ENCODE results near the gene DMC1. TPM values are rescaled to one million over a fixed set of nuclear protein-coding genes. Genes with fewer than 3 reads are reported as not detected.

DMC1 gene
- total RNA-seq, 1 experiment from 2014 or later: 6.8 TPM

- Mint-ChIP-seq H3K4me1 (peaks cover 3 to 6% of the 10 kb centered on the region in 2 experiments; a peak in 3 of 4 replicates), H3K4me3 (no peak overlapping the region), H3K27me3 (ENCODE audit: low read depth) (no peaks in the 10 kb centered on the region), H3K27ac (no peak overlapping the region; a peak in 2 of 7 replicates), H3K36me3 (ENCODE audit: insufficient read depth in 1 of 3, low read depth in 3 of 3) (0 out of 7 replicates have a peak, but pooled peaks cover 0 to 3% (median 0%) of the 10 kb centered on the region in 3 experiments), H3K9me3 (no peaks in the 10 kb centered on the region)
- no peak overlapping the region for H3K14ac ChIP-seq (ENCODE audit: insufficient read depth, low read length)
- no peak overlapping the region for H2BK5ac ChIP-seq (ENCODE audit: insufficient read length, low read length)
- no peak overlapping the region for H3K18ac ChIP-seq (ENCODE audit: insufficient read length, low read depth, low read length)
- H3K27ac ChIP-seq (ENCODE audit: insufficient read length, low read depth, low read length): no peak overlapping the region
- no peak overlapping the region for H2BK120ac ChIP-seq (ENCODE audit: low read depth, low read length, poor library complexity, severe bottlenecking)
- no peaks in the 10 kb centered on the region for H3K27me3 ChIP-seq (ENCODE audit: insufficient read depth, low read length)
- TF ChIP-seq CTCF (conservative IDR thresholded peaks at IDR 0.05): no peak
- no peak overlapping the region for H2BK20ac ChIP-seq (ENCODE audit: low read depth, low read length, poor library complexity, severe bottlenecking)
- no peaks in the 10 kb centered on the region for H4K20me1 ChIP-seq (ENCODE audit: control insufficient read depth, insufficient read depth, insufficient read length)
- H4K5ac ChIP-seq (ENCODE audit: insufficient read length, low read depth, low read length): no peak overlapping the region
- no peak overlapping the region for H2BK15ac ChIP-seq (ENCODE audit: low read depth, low read length)
- no peaks in the 10 kb centered on the region for H3K23me2 ChIP-seq (ENCODE audit: insufficient read length, low read depth, low read length, poor library complexity, severe bottlenecking)
- H4K8ac ChIP-seq (replicated peaks; ENCODE audit: insufficient read length, low read depth, low read length): no peak overlapping the region
- H2AFZ ChIP-seq (ENCODE audit: low read length): no peak overlapping the region
- H3K4ac ChIP-seq (ENCODE audit: low read depth, low read length): no peak overlapping the region
- no peak overlapping the region for H3K23ac ChIP-seq (ENCODE audit: insufficient read length, low read depth, low read length)
- no peak overlapping the region for H2BK12ac ChIP-seq (ENCODE audit: insufficient read length, low read depth, low read length)
- H3K4me1 ChIP-seq (ENCODE audit: insufficient read depth, low read length): no peaks in the 10 kb centered on the region
- H3T11ph ChIP-seq (ENCODE audit: low read length): no peak overlapping the region
- H3K4me2 ChIP-seq (ENCODE audit: insufficient read depth, insufficient read length, low read length): no peak overlapping the region
- H3K79me2 ChIP-seq (ENCODE audit: insufficient read depth, low read length): no peaks in the 10 kb centered on the region
- H3K79me1 ChIP-seq (ENCODE audit: insufficient read depth, low read depth, low read length, poor library complexity, severe bottlenecking): no peaks in the 10 kb centered on the region
- no peak for DNase-seq
- H4K91ac ChIP-seq (ENCODE audit: insufficient read length, low read depth, low read length): no peak overlapping the region
- no peaks in the 10 kb centered on the region for H3K9me3 ChIP-seq (ENCODE audit: control insufficient read depth, low read depth, low read length)
- H3K9ac ChIP-seq (ENCODE audit: extremely low read depth, insufficient read length, low read length): no peak overlapping the region
- no CpG with 5 or more reads among the region's 2 CpGs for WGBS (ENCODE audit: extremely low coverage, insufficient read length, low lambda C conversion rate)
- no peak overlapping the region for H2AK5ac ChIP-seq (ENCODE audit: insufficient read length, low read length)
- H3K56ac ChIP-seq (ENCODE audit: insufficient read length, low read depth, low read length): no peak overlapping the region
These were observed 31.3 kb upstream of the DMC1 start for GRCh38 chr22:38601221-38601764.
